Measurements from ENCODE around the gene NDUFB3. TPM values are rescaled to one million over a fixed set of nuclear protein-coding genes. Genes with fewer than 3 reads are reported as not detected.
"Not testable (repeated sequence)": the region's sequence is repeated elsewhere in the genome, so short reads cannot be mapped to it uniquely, and the experiment has no call there.

NDUFB3 gene
- 49.6 TPM for total RNA-seq

DNA sequence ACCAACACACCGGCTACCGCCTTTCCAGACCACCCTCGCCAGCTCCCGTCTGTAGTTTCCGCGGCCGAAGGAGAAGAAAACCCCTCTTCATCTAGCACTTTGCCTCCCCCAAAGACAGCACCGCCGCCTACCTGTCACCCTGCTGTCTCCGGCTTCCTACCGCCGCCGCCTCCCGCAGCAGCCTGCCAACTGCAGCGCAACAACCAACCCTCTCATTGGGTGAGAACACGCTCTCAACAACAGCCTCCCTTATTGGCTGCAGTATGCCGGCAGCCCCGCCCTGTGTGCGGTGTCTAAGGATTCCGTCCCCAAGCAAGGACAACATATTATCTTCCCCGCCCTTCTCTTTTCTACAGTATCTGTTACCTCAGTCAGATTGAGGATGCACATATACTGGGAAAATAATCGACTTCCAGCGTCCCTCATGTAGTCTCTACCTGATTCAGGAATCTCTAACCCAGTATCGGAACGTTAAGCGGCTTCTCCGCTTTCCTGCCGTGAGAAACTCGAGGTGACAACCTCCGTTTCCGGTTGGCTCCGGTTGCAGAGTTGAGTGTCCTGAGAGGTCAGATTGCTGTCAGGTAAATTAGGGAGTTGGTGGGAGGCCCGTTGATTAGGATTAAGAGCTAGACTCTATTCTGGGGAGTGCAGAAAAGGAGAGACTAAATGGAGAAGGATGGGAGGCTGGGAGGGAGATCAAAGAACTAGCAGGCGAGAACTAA, at the start of gene NDUFB3, which contains the start of gene HYCC2:
Gene NDUFB3 (plus strand): TSS at position 523 of the 722 bp plus-strand sequence. CDS start 6,882 bp downstream, outside the sequence.
Gene HYCC2 (minus strand): TSS at position 193 of the 722 bp plus-strand sequence. CDS start 47,662 bp downstream, outside the sequence.
- DNase-seq (ENCODE audit: low spot score) (peak; percentile 94), ATAC-seq (peak; percentile 100)
- intact Hi-C loops (cut with DNase I), result no loop called here

DNA sequence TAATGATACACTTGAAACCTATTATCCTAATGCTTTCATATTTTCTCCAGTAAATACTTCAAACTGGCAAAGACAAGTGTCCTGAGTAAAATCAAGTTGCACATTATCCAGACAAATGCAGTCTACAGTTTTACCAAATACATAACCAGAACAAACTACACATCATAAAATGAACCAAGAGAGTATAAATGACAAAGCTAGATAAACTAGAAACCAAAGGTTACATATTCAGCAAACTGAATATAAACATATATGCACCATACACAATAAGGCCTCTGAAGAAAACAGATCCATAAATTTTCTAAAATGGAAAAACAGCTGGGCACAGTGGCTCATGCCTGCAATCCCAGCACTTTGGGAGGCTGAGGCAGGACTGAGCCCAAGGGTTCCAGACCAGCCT, 47.3 kb upstream of the NDUFB3 start:
- intact Hi-C loops (cut with DNase I), result no loop called here
- no peak for DNase-seq (ENCODE audit: low spot score)
- ATAC-seq, result no peak

DNA sequence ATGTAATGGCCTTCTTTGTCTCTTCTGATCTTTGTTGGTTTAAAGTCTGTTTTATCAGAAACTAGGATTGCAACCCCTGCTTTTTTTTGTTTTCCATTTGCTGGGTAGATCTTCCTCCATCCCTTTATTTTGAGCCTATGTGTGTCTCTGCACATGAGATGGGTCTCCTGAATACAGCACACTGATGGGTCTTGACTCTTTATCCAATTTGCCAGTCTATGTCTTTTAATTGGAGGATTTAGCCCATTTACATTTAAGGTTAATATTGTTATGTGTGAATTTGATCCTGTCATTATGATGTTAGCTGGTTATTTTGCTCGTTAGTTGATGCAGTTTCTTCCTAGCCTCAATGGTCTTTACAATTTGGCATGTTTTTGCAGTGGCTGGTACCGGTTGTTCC, 37.4 kb upstream of the NDUFB3 start:
- ATAC-seq; intact Hi-C loops (cut with DNase I); DNase-seq (ENCODE audit: low spot score): not testable (repeated sequence)

DNA sequence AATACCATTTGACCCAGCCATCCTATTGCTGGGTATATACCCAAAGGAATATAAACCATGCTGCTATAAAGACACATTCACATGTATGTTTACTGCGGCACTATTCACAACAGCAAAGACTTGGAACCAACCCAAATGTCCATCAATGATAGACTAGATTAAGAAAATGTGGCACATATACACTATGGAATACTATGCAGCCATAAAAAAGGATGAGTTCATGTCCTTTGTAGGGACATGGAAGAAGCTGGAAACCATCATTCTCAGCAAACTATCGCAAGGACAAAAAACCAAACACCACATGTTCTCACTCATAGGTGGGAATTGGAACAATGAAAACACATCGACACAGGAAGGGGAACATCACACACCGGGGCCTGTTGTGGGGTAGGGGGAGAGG, 33.4 kb upstream of the NDUFB3 start:
- DNase-seq (ENCODE audit: low spot score); intact Hi-C loops (cut with DNase I); ATAC-seq: not testable (repeated sequence)

DNA sequence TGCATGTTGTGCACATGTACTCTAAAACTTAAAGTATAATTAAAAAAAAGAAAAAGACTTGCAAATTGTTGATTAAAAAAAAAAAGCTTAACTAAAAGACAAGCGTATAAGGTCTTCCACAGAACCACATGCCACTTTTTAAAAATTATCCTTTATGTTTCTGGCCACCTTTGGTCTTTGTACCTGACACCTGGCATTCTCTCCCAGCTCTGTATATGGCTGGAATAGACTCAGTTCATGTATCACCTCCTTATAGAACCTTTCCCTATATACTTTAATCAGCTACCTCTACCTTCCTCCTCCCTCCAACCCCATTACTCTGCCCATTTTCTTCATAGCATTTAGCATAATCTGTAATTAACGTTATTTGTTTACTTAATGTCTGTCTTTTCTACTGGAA, 32.9 kb upstream of the NDUFB3 start:
- ATAC-seq, result no peak
- intact Hi-C loops (cut with DNase I), result no loop called here

DNA sequence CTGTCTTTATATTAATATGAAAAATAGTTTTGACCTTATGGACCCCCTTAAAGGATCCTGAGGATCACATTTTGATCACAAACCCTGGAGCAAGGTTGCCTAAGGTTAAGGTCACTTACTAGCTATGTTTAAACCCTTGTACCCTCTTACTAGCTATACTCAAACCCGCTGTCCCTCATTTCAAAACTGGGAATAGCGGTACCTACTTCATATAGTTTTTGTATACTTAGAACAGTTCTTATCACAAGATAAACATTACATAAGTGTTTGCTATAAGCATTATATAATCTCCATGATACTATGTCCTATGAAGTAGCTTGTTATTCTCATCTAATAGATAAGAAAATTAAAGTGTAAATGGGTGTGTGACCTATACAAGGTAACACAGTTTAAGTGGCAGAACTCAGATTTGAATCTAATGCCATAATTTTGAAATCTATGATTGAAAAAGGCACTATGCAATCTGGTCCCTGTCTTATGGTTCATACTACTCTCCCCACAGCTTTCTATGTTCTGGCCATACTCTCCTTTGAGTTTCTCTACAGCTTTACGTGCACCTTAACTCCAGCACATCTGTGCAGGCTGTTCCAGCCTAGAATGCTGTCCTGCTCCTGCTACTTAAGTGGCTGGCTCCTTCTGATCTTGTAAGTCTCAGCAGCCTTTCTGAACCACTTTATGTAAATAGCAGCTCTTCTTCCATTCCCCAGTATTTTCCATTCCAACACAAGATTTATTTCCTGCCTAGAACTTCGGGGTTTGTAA, 30.8 kb upstream of the NDUFB3 start:
- DNase-seq (ENCODE audit: low spot score) (no peak), ATAC-seq (no peak)
- intact Hi-C loops (cut with DNase I), result no loop called here

More for the DNA sequence above, 32.9 kb upstream of the NDUFB3 start:
- no peak for DNase-seq (ENCODE audit: low spot score)

DNA sequence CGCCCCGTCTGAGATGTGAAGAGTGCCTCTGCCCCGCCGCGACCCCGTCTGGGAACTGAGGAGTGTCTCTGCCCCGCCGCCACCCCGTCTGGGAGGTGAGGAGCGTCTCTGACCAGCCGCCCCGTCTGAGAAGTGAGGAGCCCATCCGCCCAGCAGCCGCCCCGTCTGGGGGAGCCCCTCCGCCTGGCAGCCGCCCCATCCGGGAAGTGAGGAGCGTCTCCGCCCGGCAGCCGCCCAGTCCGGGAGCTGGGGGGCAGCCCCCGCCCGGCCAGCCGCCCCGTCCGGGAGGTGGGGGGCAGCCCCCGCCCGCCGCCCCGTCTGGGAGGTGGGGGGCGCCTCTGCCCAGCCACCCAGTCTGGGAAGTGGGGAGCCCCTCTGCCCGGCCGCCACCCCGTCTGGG, 29.4 kb upstream of the NDUFB3 start:
- DNase-seq (ENCODE audit: low spot score); ATAC-seq; intact Hi-C loops (cut with DNase I): not testable (repeated sequence)

DNA sequence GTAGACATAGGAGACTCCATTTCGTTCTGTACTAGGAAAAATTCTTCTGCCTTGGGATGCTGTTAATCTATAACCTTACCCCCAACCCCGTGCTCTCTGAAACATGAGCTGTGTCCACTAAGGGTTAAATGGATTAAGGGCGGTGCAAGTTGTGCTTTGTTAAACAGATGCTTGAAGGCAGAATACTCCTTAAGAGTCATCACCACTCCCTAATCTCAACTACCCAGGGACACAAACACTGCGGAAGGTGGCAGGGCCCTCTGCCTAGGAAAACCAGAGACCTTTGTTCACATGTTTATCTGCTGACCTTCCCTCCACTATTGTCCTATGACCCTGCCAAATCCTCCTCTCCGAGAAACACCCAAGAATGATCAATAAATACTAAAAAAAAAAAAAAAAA, 28.8 kb upstream of the NDUFB3 start:
- DNase-seq (ENCODE audit: low spot score); intact Hi-C loops (cut with DNase I); ATAC-seq: not testable (repeated sequence)

DNA sequence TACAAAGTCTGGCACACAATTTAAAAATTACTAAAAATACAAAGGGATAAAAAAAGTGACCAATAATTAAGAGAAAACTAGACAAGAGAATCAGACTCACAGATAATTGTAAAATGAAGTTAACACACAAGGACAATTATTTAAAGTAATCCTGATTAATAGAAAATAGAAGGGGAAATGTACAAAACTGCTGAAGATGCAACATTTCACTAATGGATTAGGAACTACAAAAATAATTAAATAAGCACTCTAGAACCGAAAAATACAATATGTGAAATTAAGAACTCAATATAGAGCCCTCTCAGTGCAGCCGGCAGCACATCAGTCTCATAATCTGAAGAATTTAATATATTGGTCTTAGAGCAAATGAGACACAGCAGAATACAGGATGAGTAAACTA, 24.9 kb upstream of the NDUFB3 start:
- ATAC-seq (no peak), DNase-seq (ENCODE audit: low spot score) (no peak)
- intact Hi-C loops (cut with DNase I), result no loop called here

DNA sequence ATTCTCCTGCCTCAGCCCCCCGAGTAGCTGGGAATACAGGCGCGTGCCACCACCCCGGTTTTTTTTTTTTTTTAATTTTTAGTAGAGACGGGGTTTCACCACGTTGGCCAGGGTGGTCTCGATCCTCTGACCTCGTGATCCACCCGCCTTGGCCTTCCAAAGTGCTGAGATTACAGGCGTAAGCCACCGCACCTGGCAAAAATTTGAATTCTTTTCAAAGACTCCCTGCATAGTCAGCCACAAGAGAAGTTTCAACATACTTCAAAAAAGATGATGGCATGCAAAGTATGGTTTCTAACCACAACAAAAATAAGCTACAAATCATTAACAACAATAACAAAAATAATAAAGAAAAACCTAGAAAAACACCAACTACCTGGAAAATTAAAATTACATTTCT, 22.3 kb upstream of the NDUFB3 start:
- intact Hi-C loops (cut with DNase I), result no loop called here
- ATAC-seq (no peak), DNase-seq (ENCODE audit: low spot score) (no peak)

DNA sequence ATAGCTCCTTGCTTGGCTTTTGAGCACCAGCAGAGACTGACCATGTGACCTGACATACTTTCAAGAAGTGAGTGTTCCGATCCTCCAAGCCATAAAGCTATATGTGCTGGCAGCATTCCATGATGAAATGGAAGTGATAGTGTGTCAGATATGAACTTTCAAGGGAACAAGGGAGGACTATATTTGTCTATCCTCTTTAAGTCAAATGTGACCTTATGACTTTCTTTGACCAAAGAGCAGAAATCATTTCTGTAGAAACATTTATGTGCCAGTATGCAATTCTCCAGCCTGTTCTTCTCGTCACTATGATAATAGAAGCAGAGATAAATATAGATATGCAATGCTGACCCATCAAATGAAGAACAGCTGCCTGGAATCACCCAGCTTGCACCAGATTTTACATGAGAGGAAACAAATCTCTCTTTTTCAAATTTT, 14.7 kb upstream of the NDUFB3 start:
- DNase-seq (ENCODE audit: low spot score), result no peak
- peak; percentile 13 for ATAC-seq
- intact Hi-C loops (cut with DNase I), result no loop called here

DNA sequence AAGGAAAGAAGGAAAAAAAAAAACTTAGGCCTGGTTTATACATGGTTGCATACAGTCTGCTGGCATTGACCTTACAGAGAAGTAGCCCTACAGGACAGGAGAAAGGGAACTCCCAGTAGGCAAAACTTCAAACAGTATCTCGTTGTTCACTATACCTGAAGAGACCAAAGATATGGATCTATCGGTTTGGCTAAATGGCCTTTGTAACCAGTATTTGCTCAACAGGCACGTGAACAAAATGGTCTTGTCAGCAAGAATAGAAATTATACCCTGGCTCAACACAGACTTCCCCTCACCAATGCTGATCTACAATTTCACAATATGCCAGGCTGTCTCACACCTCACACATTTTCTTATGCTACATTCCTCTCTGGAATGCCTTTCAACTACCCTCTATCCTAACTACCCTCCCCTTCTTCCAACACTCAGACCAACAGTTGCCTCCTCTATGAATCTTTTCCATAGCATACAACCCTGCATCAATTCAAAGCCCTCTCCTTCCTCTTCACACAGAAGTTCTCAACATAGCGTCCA, 14.0 kb upstream of the NDUFB3 start:
- intact Hi-C loops (cut with DNase I), result no loop called here
- no peak for ATAC-seq

DNA sequence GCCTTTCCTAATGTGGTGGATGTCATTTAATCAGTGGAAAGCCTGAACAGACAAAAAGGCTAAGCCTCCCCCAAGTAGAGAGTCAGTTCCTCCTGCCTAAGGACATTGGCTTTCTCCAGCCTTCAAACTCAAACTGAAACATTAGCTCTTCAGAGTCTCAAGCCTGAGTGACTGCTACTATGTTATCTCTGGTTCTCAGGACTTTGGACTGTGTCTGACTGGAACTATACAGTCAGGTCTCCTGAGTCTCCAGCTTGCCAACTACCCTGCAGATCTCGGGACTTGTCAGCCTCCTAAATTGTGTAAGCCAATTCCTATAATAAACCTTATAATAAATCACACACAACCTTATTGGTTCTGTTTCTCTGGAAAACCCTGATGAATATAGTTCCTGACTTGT, 12.9 kb upstream of the NDUFB3 start:
- ATAC-seq (no peak), DNase-seq (ENCODE audit: low spot score) (no peak)
- intact Hi-C loops (cut with DNase I), result no loop called here

More for the DNA sequence above, 14.0 kb upstream of the NDUFB3 start:
- no peak for DNase-seq (ENCODE audit: low spot score)

DNA sequence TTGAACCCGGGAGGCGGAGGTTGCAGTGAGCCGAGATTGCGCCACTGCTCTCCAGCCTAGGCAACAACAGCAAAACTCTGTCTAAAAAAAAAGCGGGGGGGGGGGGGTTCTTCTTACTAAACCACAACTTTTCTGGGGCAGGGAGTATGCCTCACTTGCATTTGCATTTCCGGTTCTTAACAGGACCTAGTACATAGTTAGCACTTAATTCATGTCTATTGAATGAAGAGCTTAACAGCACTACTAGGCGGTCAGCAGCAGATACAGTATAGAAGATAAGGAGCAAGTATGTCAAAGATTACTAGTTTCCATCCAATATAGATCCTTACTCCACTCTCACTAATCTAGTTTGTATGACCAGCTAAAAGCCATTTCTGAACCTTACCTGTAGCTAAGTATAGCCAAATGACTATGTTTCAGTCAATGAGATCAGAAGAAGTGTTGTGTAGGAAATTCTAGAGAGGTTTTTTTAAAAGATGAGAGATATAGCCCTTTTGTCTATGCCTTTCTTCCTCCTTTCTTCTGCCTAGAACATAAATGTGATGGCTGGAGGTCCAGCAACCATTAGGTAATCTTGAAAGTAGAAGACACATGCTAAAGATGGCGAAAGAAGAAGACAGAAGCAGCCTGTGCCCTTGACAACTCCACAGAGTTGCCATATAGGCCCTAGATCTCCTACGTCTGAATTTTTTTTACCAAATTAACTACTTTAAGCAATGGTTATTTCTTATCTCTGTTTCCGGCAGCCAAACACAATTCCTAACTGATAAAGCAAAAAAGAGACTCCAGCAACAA, 11.6 kb upstream of the NDUFB3 start:
- DNase-seq (ENCODE audit: low spot score) (no peak), ATAC-seq (no peak)
- intact Hi-C loops (cut with DNase I), result loop anchor here (10.0 kb wide), 1 partner anchor 155 kb away; no protein-coding TSS in a partner anchor

DNA sequence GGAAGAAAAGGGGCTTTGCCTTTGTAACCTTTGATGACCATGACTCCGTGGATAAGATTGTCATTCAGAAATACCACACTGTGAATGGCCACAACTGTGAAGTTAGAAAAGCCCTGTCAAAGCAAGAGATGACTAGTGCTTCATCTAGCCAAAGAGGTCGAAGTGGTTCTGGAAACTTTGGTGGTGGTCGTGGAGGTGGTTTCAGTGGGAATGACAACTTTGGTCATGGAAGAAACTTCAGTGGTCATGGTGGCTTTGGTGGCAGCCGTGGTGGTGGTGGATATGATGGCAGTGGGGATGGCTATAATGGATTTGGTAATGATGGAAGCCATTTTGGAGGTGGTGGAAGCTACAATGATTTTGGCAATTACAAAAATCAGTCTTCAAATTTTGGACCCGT, 8.3 kb upstream of the NDUFB3 start:
- DNase-seq (ENCODE audit: low spot score); ATAC-seq: not testable (repeated sequence)
- intact Hi-C loops (cut with DNase I), result loop anchor here (10.0 kb wide), 1 partner anchor 159 kb away; no protein-coding TSS in a partner anchor

DNA sequence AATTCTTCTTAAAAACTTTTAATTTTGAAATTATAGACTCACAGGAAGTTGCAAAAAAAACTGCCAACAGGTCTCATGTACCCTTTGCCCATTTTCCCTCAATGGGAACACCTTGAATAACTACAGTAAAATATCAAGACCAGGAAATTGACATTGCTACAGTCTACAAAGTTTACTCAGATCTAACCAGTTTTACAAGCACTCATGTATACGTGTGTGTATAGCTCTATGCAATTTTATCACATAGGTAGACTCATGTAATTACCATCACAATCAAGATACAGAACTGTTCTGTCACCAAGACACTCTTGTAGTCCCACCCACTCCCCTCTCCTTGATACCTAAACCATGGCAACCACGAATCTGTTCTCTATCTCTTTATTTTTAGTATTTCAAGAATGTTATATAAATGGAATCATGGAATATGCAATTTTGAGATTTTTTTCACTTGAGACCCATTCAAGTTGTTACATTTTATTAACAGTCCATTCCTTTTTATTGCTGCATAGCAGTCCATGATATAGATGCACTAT, 6.9 kb upstream of the NDUFB3 start:
- DNase-seq (ENCODE audit: low spot score), result no peak
- intact Hi-C loops (cut with DNase I), result loop anchor here (10.0 kb wide), 1 partner anchor 160 kb away; no protein-coding TSS in a partner anchor
- ATAC-seq, result no peak

DNA sequence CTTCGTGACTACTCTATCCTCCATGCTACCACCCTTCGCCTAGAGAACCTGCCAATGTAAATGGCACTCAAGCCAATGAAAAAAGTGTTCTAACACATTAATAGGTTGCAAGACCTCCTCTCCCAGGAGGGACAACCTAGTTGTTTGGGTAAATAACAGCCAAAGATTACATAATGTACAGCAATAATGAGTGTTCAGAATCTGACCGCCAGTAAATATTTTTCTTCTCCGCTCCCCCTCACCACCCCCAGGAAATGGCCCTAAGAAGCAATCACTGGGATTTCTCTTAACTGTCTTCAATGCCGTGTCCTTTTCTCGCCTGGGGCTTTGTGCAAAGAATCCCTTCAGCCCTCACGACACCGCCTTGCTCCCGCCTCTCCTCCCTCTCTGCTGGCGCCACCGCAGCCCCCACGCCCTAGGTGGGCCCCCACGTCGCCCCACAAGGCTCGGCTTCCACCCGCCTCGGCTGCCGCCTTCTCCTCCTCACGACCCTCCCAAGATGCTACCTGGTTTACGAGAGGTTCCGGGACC, 788 bp upstream of the NDUFB3 start:
- ATAC-seq (peak; percentile 18), DNase-seq (ENCODE audit: low spot score) (peak; percentile 60)
- intact Hi-C loops (cut with DNase I), result no loop called here

DNA sequence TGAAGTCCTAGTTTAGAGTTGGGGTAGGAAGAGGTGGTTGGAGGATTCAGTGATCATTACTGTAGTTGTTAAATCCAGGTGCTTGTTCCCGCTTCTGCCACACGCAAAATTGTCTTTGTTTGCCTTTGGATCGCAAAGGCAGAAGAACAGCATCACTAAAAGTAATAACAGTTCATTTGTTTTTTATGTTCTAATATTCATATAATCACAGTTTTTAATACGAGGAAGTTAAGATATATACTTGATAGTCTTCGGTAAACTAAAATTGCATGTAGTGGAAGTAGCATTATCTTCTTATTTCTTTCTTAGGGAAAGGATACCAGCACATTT, 365 bp downstream of the NDUFB3 start:
- DNase-seq (ENCODE audit: low spot score) (no peak), ATAC-seq (no peak)
- intact Hi-C loops (cut with DNase I), result no loop called here
